ENCODE measurements around the gene RHOG.
"Not testable (repeated sequence)": the region's sequence is repeated elsewhere in the genome, so short reads cannot be mapped to it uniquely, and the experiment has no call there.

The RHOG gene

GRCh38 chr11:3834664-3835461 lies 5.9 kb downstream of the RHOG start:
- no peak for DNase-seq (ENCODE audit: low read depth in 1 of 2, low spot score in 1 of 2)

DNA sequence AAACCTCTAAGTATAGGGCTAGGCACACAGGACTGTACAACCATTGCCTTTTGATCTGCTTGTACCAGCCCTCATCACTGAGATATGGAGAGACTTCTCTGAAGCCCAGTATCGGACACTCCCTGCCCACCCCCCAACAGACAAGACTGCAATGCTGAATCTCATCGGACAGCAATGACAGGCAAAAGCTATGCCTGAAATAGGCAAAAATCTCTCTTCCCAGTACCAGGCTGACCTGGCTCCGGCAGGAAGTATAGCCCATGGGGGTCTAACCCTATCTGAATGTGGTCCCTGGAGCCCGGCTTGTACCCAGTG lies 6.5 kb downstream of the RHOG start:
- no peak for DNase-seq (ENCODE audit: low read depth in 1 of 2, low spot score in 1 of 2)

GRCh38 chr11:3833449-3833848 lies 7.3 kb downstream of the RHOG start:
- no peak for DNase-seq (ENCODE audit: low read depth in 1 of 2, low spot score in 1 of 2)

GRCh38 chr11:3832816-3833215 lies 7.9 kb downstream of the RHOG start:
- DNase-seq (ENCODE audit: low read depth in 1 of 2, low spot score in 1 of 2): no peak

GRCh38 chr11:3831378-3832239 lies 9.2 kb downstream of the RHOG start:
- no peak for DNase-seq (ENCODE audit: low read depth in 1 of 2, low spot score in 1 of 2)

DNA sequence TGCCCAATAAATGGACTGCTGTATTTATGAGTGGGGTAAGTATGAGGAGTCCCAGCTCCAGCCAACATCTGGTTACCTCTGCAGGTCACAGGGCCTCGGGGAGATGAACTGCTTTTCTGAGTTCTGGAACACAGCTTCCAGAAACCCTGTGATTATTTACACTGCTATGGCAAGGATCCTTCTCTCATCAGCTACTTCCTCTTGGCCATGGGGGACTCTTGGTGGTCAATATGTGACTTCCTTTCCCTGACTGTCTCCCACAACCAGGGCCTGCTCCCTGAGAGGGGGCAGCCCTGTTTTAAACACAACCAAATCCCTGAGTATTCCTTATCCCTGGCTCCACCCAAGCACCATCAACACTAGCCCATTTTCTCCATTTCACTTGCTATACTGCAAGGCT lies 10.0 kb downstream of the RHOG start:
- no peak for DNase-seq (ENCODE audit: low read depth in 1 of 2, low spot score in 1 of 2)

GRCh38 chr11:3830088-3830487 lies 10.7 kb downstream of the RHOG start:
- no peak for DNase-seq (ENCODE audit: low read depth in 1 of 2, low spot score in 1 of 2)

GRCh38 chr11:3827434-3828186 lies 13.1 kb downstream of the RHOG start:
- DNase-seq (ENCODE audit: low read depth in 1 of 2, low spot score in 1 of 2): no peak

- DNase-seq (ENCODE audit: low read depth in 1 of 2, low spot score in 1 of 2): no peak
Measured at GRCh38 chr11:3826721-3827120, 14.0 kb downstream of the RHOG start.

GRCh38 chr11:3825473-3826154 lies 15.1 kb downstream of the RHOG start:
- no peak for DNase-seq (ENCODE audit: low read depth in 1 of 2, low spot score in 1 of 2)

GRCh38 chr11:3824714-3825472 lies 15.9 kb downstream of the RHOG start:
- peak; percentile 55 to 66 for DNase-seq (ENCODE audit: low read depth in 1 of 2, low spot score in 1 of 2)

GRCh38 chr11:3823762-3824506 lies 16.8 kb downstream of the RHOG start:
- no peak for DNase-seq (ENCODE audit: low read depth in 1 of 2, low spot score in 1 of 2)

DNA sequence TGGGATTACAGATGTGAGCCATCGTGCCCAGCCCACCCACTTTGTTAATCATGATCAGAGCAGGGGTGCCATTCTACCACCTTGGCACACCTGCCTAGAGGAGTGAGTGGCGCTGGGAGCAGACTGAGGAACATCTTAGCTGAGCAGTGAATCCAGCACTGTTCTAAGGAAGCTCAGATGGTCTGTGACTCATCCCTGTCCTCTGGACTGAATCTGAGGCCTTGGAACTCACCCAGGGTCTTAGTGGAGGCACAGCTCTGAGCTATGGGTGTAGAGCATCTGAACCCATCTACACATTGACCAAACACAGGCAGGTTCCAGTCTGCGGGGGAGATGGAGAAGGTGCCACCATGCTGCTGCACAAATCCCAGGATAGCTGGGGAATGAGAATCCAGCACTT lies 17.5 kb downstream of the RHOG start:
- DNase-seq (ENCODE audit: low read depth in 1 of 2, low spot score in 1 of 2): no peak

DNA sequence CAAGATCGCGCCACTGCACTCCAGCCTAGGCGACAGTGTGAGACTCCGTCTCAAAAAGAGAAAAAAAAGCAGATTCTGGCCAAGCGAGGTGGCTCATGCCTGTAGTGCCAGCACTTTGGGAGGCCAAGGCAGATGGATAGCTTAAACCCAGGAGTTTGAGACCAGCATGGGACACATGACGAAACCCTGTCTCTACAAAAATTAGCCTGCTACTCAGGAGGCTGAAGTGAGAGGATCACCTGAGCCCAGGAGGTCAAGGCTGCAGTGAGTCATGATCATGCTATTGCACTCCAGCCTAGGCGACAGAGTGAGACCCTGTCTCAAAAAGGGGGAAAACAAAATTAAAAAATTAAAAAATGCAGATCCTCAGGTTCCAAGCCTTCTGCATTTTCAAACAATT lies 18.4 kb downstream of the RHOG start:
- DNase-seq (ENCODE audit: low read depth in 1 of 2, low spot score in 1 of 2): no peak

- DNase-seq (ENCODE audit: low read depth in 1 of 2, low spot score in 1 of 2): no peak
Measured at GRCh38 chr11:3820971-3821370, 19.8 kb downstream of the RHOG start.

DNA sequence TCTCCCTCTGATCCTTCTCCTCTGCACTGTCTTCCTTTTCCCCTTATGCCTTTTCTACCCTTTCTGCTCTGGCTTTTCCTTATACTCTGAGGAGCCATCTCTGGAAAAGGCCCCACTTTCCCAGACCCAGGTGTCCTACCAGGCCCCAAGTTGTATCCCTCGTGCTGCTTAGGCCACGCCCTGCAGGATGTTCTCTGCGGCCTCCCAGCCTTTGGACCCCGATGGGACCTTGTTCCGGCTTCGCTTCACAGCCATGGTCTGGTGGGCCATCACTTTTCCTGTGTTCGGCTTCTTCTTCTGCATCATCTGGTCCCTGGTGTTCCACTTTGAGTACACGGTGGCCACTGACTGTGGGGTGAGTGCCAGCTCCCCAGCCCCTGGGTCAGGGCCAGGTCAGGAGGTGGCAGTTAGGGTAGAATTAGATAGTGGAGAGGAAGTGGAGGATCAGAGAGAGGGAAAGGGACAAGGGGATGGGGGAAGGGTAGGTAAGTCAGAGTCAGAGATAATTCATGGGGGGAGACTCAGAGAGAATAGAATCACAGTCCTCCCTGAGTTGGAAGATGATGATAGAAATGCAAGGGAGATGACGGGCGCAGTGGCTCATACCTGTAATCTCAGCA lies 23.5 kb downstream of the RHOG start:
- DNase-seq (ENCODE audit: low read depth in 1 of 2, low spot score in 1 of 2): no peak

DNA sequence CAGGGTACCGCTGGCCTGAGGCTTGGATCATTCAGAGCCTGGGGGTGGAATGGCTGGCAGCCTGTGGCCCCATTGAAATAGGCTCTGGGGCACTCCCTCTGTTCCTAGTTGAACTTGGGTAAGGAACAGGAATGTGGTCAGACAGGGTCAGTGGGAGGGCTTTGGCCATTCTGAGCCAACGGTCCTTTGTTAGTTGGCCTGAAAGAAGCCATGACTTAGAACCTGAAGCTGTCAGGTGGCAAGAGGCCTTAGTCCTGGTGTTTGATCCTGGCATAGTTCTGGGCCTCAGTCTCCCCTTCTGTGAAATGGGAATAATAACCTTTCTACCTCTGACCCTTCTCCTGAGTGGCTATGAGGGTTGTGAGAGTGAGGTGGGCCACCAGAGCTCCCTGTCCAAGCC lies 24.1 kb downstream of the RHOG start:
- no peak for DNase-seq (ENCODE audit: low read depth in 1 of 2, low spot score in 1 of 2)

DNA sequence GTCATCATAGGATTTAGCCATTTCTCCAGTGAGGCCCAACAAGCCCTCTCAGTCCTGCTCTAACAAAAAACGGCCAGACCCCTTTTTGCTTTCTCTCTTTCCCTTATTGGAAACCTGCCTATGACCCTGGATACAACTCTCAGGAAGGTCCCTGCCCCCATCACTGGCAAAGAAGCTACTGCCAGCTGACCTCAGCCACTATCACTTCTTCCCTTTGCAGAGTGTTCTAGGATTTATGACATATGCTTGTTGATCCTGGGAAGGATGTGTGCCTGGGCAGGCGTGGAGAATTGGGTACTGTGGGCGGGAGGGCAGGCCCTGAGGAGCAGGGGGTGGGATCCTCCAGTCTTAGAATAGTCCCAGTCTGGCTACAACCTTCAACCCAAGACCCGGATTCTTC lies 24.9 kb downstream of the RHOG start:
- no peak for DNase-seq (ENCODE audit: low read depth in 1 of 2, low spot score in 1 of 2)

DNA sequence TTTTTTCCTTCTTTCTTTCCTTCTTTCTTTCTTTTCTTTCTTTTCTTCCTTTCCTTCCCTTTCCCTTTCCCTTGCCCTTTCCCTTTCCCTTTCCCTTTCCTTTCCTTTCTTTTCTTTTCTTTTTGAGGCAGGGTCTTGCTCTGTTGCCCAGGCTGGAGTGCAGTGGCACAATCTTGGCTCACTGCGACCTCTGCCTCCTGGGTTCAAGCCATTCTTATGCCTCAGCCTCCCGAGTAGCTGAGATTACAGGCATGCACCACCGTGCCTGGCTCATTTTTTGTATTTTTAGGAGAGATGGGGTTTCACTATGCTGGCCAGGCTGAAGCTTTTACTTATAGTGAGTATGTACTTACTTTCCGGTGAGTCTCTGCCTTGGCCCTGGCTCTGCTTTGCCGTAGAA lies 25.9 kb downstream of the RHOG start:
- DNase-seq (ENCODE audit: low read depth in 1 of 2, low spot score in 1 of 2): not testable (repeated sequence)

Data from activated CD4-positive, alpha-beta T cell treated with anti-CD3 and anti-CD28 coated beads, Interleukin-2, amount 50 U/mL, for 24 hours (primary cell).